Mucosa of descending colon (tissue), 3 donors: Measurements from ENCODE around the gene CLTCL1. TPM values are rescaled to one million over a fixed set of nuclear protein-coding genes. Genes with fewer than 3 reads are reported as not detected.
A peak's percentile ranks its signal among the peaks of the same experiment; 100 is the strongest.

Source experiments
- ATAC-seq: fragments of 200-7000 bp; cut with Tn5 transposase; one replicate; pipeline ENCODE4 v1.9.1; 2020; ENCODE audit warnings: mild to moderate bottlenecking, moderate library complexity
- DNase-seq, 3 donors: peaks; one replicate each; pipeline ENCODE4 v3.0.0-alpha.2; 2020
- H3K36me3 ChIP-seq: fragments of 200-600 bp; one replicate; pipeline ENCODE4 v1.8.0; 2021; ENCODE audit warnings: low read depth, mild to moderate bottlenecking
- H3K4me1 ChIP-seq: fragments of 200-600 bp; one replicate; pipeline ENCODE4 v1.8.0; 2021; ENCODE audit warnings: low read depth, mild to moderate bottlenecking
- H3K4me3 ChIP-seq: fragments of 200-600 bp; one replicate; pipeline ENCODE4 v1.8.0; 2021; ENCODE audit warnings: mild to moderate bottlenecking
- H3K9me3 ChIP-seq: fragments of 200-600 bp; one replicate; pipeline ENCODE4 v1.8.0; 2021; ENCODE audit warnings: mild to moderate bottlenecking
- intact Hi-C, 2 donors: fragments of 100-400 bp; cut with DNase I in 1 of 2; cut with micrococcal nuclease in 1 of 2; formaldehyde crosslinking; loops; one replicate each; pipeline versions ENCODE4 v1.11.0 to v1.11.1; 2022; cut with DNase I, micrococcal nuclease
- total RNA-seq, 3 donors: library from RNA; stranded (reverse); fragmentation: NEBNext Ultra II Directional in 2 of 3; extraction: Animal tissue kit (Norgen Biotek cat#: 25700) in 2 of 3; gene quantifications; one replicate each; pipeline versions ENCODE4 v1.2.1 to v1.2.4, GENCODE V29; 2021 to 2023
- TF ChIP-seq, protein P1 (sequence below): fragments of 200-600 bp; IDR thresholded peaks from one replicate; pipeline ENCODE4 v1.8.0; 2022; ENCODE audit warnings: antibody characterized with exemption, mild to moderate bottlenecking
- donor health status: DM: no; HTN: no; CAD: no; lungs with moderate emphysema.
- donor health status: DM: no; HTN: no; CAD: no.
- donor health status: DM: no; HTN: yes; CAD: no.

Gene CLTCL1
- total RNA-seq, 3 donors from 2014 or later = 3.0 to 5.9 (median 5.7) TPM

- intact Hi-C loops = no loop called here
- Histone ChIP-seq H3K9me3 (no peaks in the 10 kb centered on the region), H3K36me3 (no peaks in the 10 kb centered on the region), H3K4me3 (no peak overlapping the region), H3K4me1 (peaks cover 44% of the 10 kb centered on the region)
- ATAC-seq (peak; percentile 64), DNase-seq (peak; percentile 74 to 88 (median 81))
- TF ChIP-seq, protein P1, sequence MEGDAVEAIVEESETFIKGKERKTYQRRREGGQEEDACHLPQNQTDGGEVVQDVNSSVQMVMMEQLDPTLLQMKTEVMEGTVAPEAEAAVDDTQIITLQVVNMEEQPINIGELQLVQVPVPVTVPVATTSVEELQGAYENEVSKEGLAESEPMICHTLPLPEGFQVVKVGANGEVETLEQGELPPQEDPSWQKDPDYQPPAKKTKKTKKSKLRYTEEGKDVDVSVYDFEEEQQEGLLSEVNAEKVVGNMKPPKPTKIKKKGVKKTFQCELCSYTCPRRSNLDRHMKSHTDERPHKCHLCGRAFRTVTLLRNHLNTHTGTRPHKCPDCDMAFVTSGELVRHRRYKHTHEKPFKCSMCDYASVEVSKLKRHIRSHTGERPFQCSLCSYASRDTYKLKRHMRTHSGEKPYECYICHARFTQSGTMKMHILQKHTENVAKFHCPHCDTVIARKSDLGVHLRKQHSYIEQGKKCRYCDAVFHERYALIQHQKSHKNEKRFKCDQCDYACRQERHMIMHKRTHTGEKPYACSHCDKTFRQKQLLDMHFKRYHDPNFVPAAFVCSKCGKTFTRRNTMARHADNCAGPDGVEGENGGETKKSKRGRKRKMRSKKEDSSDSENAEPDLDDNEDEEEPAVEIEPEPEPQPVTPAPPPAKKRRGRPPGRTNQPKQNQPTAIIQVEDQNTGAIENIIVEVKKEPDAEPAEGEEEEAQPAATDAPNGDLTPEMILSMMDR = no peak
Measured at GRCh38 chr22:19173047-19174035, 118.2 kb downstream of the CLTCL1 start.

GRCh38 chr22:19172213-19173046 is 119.1 kb downstream of the CLTCL1 start:
- Histone ChIP-seq H3K4me1 (peaks cover 40% of the 10 kb centered on the region), H3K9me3 (no peaks in the 10 kb centered on the region), H3K4me3 (peak overlapping the region; percentile 77), H3K36me3 (no peaks in the 10 kb centered on the region)
- TF ChIP-seq, protein P1 = no peak
- DNase-seq = no peak
- intact Hi-C loops = no loop called here
- no peak for ATAC-seq

GRCh38 chr22:19169947-19170318 is 121.6 kb downstream of the CLTCL1 start:
- no peaks in the 10 kb centered on the region for H3K36me3 ChIP-seq
- H3K4me3 ChIP-seq = no peak overlapping the region
- TF ChIP-seq, protein P1 = no peak
- H3K9me3 ChIP-seq = no peaks in the 10 kb centered on the region
- peaks cover 36% of the 10 kb centered on the region for H3K4me1 ChIP-seq
- ATAC-seq = no peak
- DNase-seq = peak in 1 of 3 donors; percentile 55
- intact Hi-C loops = no loop called here

GRCh38 chr22:19169002-19169946 is 122.2 kb downstream of the CLTCL1 start:
- DNase-seq (no peak), ATAC-seq (no peak)
- H3K4me3 ChIP-seq = no peak overlapping the region
- H3K36me3 ChIP-seq = no peaks in the 10 kb centered on the region
- TF ChIP-seq, protein P1 = no peak
- H3K9me3 ChIP-seq = no peaks in the 10 kb centered on the region
- H3K4me1 ChIP-seq = peaks cover 36% of the 10 kb centered on the region
- intact Hi-C loops = no loop called here
